ENCODE data around the gene UBE4B. TPM values are rescaled to one million over a fixed set of nuclear protein-coding genes. Genes with fewer than 3 reads are reported as not detected.
A peak's percentile ranks its signal among the peaks of the same experiment; 100 is the strongest.
"Not testable (repeated sequence)": the region's sequence is repeated elsewhere in the genome, so short reads cannot be mapped to it uniquely, and the experiment has no call there.

Gene UBE4B
- total RNA-seq, 1 donor from 2014 or later: 54.8 TPM

DNA sequence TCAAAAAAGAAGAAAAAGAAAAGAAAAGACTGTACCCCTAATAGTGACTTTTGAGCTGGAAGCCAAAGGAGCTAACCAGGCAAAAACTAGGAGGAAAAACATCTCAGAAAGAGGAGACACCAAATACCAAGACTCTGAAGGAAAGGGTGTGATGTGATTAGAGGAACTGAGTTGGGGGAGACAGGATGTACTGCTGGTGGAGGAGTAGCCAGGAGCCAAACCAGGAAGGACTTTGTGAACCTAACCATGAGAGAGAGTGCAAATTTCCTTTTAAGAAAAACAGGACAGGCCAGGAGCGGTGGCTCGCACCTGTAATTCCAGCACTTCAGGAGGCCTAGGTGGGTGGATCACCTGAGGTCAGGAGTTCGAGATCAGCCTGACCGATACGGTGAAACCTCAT is 39.8 kb upstream of the UBE4B start:
- peak overlapping the region; percentile 54 for H3K27ac Mint-ChIP-seq (ENCODE audit: unreplicated experiment)
- H3K4me3 Mint-ChIP-seq (ENCODE audit: unreplicated experiment): no peak overlapping the region
- H3K9me3 Mint-ChIP-seq (ENCODE audit: unreplicated experiment): no peaks in the 10 kb centered on the region
- DNase-seq (ENCODE audit: low spot score): no peak
- TF ChIP-seq, protein P1, sequence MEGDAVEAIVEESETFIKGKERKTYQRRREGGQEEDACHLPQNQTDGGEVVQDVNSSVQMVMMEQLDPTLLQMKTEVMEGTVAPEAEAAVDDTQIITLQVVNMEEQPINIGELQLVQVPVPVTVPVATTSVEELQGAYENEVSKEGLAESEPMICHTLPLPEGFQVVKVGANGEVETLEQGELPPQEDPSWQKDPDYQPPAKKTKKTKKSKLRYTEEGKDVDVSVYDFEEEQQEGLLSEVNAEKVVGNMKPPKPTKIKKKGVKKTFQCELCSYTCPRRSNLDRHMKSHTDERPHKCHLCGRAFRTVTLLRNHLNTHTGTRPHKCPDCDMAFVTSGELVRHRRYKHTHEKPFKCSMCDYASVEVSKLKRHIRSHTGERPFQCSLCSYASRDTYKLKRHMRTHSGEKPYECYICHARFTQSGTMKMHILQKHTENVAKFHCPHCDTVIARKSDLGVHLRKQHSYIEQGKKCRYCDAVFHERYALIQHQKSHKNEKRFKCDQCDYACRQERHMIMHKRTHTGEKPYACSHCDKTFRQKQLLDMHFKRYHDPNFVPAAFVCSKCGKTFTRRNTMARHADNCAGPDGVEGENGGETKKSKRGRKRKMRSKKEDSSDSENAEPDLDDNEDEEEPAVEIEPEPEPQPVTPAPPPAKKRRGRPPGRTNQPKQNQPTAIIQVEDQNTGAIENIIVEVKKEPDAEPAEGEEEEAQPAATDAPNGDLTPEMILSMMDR (IDR thresholded peaks at IDR 0.05; ENCODE audit: unreplicated experiment): no peak
- peaks cover 3% of the 10 kb centered on the region for H3K36me3 Mint-ChIP-seq (ENCODE audit: low read depth, unreplicated experiment)
- H3K4me1 Mint-ChIP-seq (ENCODE audit: unreplicated experiment): peaks cover 10% of the 10 kb centered on the region
- peaks cover 5% of the 10 kb centered on the region for H3K27me3 Mint-ChIP-seq (ENCODE audit: unreplicated experiment)

DNA sequence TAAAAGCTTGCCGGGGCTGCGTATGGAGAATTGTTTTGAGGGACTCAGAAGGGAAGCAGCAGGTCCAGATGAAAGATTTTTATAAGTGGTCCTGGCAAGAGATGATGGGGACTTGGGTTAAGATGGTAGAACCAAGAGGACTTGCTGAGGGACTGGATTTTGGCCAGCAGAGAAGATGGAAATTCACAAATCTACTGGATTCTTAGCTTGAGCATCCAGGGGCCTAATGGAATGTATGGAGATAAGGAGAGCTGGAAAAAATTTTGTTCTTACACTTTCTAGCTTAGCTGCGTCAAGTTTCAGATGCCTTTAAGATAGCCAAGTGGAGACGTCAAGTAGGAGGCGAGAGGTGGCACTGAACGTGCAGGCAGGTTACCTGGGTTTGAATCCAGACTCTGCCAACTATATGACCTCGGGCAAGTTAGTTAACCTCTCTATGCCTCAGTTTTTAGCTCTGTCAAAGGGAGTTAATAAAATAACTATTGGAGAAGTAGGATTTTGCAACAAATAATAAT is 39.1 kb upstream of the UBE4B start:
- H3K27ac Mint-ChIP-seq (ENCODE audit: unreplicated experiment): no peak overlapping the region

DNA sequence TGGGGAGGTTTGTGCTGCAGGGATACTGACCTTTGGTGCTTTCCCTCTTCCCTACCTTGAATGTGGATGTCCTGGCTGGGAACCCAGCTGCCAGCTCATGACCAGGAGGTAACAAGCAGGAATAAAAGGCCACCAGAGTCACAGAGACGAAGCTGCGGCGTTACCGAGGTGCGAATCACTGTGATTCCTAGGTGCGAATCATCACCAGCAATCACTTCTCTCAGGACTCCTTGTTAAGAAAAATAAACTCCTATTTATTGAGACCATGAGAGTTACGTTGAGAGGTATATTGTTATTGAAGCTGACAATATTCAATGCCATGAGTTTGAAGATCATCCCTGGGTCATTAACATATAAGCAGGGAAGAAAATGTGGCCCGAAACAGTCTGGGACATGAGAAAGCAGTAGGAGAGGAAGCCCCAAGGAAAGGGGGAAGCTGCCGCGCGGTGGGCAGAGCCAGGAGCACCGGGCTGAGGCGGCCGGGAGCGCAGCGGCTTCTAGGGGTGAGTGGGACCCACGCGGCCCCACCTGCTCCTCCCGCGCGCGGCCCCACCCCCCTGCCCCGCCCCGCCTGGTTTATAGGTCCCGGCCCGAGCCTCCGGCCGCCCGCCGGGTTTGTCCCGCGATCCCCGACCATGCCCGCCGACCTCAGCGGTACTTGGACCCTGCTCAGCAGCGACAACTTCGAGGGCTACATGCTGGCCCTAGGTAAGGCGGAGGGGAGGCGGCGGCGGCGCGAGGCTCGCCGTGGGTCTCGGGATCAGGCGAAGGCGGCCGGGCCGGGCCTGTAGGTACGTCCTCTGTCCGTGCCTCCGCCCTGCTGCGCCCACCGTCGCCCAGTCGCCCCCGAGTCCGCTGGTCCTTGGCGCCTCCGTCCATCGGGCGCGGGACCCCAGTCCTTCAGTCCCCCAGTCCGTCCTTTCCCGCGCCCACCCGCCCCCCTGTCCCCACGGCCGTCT is 35.9 kb upstream of the UBE4B start, which contains the start of gene RBP7:
Gene RBP7 (plus strand): TSS at position 605 of the 959 bp plus-strand sequence. CDS start 31 bp downstream, at position 636.
- H3K4me3 Mint-ChIP-seq (ENCODE audit: unreplicated experiment): peak within 1 kb of the TSS; percentile 82
- peaks cover 3% of the 10 kb centered on the region for H3K36me3 Mint-ChIP-seq (ENCODE audit: low read depth, unreplicated experiment)
- no peak within 1 kb of the TSS for H3K27ac Mint-ChIP-seq (ENCODE audit: unreplicated experiment)
- TF ChIP-seq, protein P1 (IDR thresholded peaks at IDR 0.05; ENCODE audit: unreplicated experiment): no peak
- peak; percentile 25 for DNase-seq (ENCODE audit: low spot score)
- H3K4me1 Mint-ChIP-seq (ENCODE audit: unreplicated experiment): peaks cover 6% of the 10 kb centered on the region
- H3K9me3 Mint-ChIP-seq (ENCODE audit: unreplicated experiment): no peaks in the 10 kb centered on the region
- H3K27me3 Mint-ChIP-seq (ENCODE audit: unreplicated experiment): peaks cover 15% of the 10 kb centered on the region

More for the DNA sequence above, 39.1 kb upstream of the UBE4B start:
- H3K4me3 Mint-ChIP-seq (ENCODE audit: unreplicated experiment): no peak overlapping the region
- peaks cover 11% of the 10 kb centered on the region for H3K27me3 Mint-ChIP-seq (ENCODE audit: unreplicated experiment)
- peaks cover 10% of the 10 kb centered on the region for H3K4me1 Mint-ChIP-seq (ENCODE audit: unreplicated experiment)
- peaks cover 3% of the 10 kb centered on the region for H3K36me3 Mint-ChIP-seq (ENCODE audit: low read depth, unreplicated experiment)
- H3K9me3 Mint-ChIP-seq (ENCODE audit: unreplicated experiment): no peaks in the 10 kb centered on the region
- DNase-seq (ENCODE audit: low spot score): no peak
- TF ChIP-seq, protein P1 (IDR thresholded peaks at IDR 0.05; ENCODE audit: unreplicated experiment): no peak

DNA sequence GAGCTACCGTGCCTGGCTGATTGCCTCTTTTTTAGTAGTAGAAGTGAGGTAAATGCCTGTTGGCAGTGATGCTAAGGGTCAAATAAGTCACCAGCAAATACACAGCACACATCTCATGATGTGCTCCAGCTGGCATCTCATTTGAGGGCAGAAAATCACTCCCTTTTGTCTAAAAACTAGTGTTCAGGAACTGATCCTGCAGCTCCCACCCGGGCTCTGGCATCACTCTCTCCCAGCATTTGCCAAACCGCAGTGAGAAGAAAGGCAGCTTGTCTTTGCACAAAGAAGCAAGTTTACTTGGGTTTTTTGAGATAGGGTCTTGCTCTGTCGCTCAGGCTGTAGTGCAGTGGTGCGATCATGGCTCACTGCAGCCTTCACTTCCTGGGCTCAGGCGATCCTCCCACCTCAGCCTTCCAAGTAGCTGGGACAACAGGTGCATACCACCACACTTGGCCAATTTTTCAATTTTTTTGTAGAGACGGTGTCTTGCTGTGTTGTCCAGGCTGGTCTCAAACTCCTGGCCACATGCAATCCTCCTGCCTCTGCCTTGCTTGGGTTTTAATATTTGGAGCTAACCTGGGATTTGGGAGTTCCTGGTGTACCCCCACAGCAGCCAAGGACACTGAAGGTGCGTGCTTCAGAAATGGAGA is 31.6 kb upstream of the UBE4B start:
- TF ChIP-seq, protein P1 (IDR thresholded peaks at IDR 0.05; ENCODE audit: unreplicated experiment): no peak
- Mint-ChIP-seq H3K4me1 (ENCODE audit: unreplicated experiment) (peaks cover 2% of the 10 kb centered on the region), H3K9me3 (ENCODE audit: unreplicated experiment) (no peaks in the 10 kb centered on the region), H3K27ac (ENCODE audit: unreplicated experiment) (no peak overlapping the region), H3K36me3 (ENCODE audit: low read depth, unreplicated experiment) (peaks cover 3% of the 10 kb centered on the region), H3K27me3 (ENCODE audit: unreplicated experiment) (peaks cover 15% of the 10 kb centered on the region), H3K4me3 (ENCODE audit: unreplicated experiment) (no peak overlapping the region)
- no peak for DNase-seq (ENCODE audit: low spot score)

DNA sequence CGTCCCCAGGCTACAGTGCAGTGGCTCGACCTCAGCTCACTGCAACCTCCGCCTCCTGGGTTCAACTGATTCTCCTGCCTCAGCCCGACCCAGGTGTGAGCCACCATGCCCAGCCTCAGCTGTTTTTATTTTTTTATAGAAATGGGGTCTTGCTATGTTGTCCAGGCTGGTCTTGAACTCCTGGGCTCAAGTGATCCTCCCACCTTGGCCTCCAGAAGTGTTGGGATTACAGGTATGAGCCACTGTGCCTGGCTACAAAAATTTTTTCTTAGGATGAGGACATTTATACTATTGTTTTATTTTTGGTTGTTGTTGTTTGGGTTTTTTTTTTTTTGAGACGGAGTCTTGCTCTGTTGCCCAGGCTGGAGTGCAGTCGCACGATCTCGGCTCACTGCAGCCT is 27.5 kb upstream of the UBE4B start:
- not testable (repeated sequence) for H3K27ac Mint-ChIP-seq (ENCODE audit: unreplicated experiment); H3K36me3 Mint-ChIP-seq (ENCODE audit: low read depth, unreplicated experiment); H3K27me3 Mint-ChIP-seq (ENCODE audit: unreplicated experiment); H3K4me1 Mint-ChIP-seq (ENCODE audit: unreplicated experiment); H3K9me3 Mint-ChIP-seq (ENCODE audit: unreplicated experiment); DNase-seq (ENCODE audit: low spot score); H3K4me3 Mint-ChIP-seq (ENCODE audit: unreplicated experiment)
